Measurements from ENCODE around the gene BRME1.

The BRME1 gene

DNA sequence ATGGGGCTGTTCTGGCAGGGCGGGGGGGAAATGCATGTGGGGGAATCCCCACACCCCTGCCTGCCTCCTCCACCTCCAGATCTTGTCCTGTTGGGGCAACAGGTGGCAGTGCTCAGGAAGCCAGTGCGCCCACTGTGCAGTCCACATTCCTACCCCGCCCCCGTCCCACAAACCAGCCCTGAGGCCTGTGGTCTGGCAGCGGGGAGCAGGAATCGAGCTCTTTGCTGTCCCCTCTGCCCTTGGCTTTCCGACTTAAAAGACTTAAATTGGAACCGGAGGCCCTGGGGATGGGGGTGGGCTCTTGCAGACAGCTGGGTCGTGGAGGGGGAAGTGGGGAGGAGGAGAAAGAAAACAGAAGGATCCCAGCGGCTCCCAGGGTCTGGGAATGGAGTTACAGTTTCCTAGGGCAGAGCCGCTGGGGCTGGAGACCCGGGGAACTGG is 24.6 kb downstream of the BRME1 start:
- in situ Hi-C loops (cut with HindIII; ENCODE audit: low sequenced_read_pairs): no loop called here
- H3K4me3 ChIP-seq (ENCODE audit: low read depth, low read length): no peak overlapping the region
- TF ChIP-seq, protein P1, sequence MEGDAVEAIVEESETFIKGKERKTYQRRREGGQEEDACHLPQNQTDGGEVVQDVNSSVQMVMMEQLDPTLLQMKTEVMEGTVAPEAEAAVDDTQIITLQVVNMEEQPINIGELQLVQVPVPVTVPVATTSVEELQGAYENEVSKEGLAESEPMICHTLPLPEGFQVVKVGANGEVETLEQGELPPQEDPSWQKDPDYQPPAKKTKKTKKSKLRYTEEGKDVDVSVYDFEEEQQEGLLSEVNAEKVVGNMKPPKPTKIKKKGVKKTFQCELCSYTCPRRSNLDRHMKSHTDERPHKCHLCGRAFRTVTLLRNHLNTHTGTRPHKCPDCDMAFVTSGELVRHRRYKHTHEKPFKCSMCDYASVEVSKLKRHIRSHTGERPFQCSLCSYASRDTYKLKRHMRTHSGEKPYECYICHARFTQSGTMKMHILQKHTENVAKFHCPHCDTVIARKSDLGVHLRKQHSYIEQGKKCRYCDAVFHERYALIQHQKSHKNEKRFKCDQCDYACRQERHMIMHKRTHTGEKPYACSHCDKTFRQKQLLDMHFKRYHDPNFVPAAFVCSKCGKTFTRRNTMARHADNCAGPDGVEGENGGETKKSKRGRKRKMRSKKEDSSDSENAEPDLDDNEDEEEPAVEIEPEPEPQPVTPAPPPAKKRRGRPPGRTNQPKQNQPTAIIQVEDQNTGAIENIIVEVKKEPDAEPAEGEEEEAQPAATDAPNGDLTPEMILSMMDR (IDR thresholded peaks at IDR 0.05; ENCODE audit: low read depth, low read length, missing control alignments): no peak
- DNase-seq (ENCODE audit: low read depth): peak; percentile 39

DNA sequence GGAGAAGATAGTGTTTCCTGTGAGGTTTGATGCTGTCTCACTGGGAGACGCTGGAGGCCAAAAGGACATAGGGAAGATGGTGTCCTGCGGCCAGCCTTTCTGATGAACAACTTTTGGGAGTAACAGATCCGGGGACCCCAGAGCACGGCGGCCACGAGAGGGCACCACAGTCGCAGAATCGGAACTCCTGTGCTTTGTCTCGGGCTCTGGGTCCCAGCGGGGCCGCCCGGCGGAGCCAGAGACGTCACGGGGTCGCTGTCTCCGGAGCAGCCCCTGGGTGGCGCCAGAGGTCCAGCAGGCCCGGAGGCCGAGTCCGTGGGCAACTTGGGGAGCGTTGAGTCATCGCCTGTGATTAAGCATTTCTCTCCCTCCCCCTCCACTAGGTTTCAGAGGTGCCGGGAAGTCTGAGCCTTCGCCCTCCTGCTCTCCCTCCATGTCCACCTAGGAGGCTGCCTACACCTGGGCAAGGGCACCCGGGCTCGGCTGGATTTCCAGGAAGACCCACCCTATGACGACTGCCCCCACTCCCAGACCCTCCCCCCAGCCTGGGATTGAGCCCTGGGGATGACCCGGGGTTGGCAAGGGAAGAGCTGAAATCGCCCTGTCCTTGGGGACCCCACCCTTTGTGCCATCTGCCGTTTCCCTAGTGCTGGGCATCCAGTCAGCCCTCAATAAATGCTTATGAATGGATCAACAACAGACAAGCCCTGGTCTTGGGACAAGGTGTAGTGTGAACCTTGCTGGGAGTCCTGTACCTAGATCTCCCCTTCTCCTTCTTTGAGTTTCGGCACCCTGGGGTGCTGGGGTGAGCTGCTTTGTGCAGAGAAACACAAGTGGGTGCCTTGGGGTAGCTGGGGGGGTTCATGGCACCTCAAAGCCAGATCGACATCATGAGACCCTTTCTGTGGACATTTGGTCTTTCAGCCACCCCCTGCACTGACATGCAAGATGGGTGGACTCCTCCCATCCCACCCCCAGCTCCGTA is 25.6 kb downstream of the BRME1 start:
- H3K4me3 ChIP-seq (ENCODE audit: low read depth, low read length): no peak overlapping the region
- TF ChIP-seq, protein P1 (IDR thresholded peaks at IDR 0.05; ENCODE audit: low read depth, low read length, missing control alignments): peak; percentile 99
- in situ Hi-C loops (cut with HindIII; ENCODE audit: low sequenced_read_pairs): no loop called here
- DNase-seq (ENCODE audit: low read depth): peak; percentile 89

DNA sequence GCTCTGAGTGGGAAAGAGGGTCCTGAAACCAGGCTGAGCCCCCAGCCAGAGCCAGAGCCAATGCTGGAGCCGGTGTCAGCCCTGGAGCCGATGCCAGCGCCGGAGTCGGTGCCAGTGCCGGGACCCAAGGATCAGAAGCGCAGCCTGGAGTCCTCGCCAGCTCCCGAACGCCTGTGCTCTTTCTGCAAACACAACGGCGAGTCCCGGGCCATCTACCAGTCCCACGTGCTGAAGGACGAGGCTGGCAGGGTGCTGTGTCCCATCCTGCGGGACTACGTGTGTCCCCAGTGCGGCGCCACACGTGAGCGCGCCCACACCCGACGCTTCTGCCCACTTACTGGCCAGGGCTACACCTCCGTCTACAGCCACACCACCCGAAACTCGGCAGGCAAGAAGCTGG is 28.6 kb downstream of the BRME1 start:
- TF ChIP-seq, protein P1 (IDR thresholded peaks at IDR 0.05; ENCODE audit: low read depth, low read length, missing control alignments): no peak
- no peak overlapping the region for H3K4me3 ChIP-seq (ENCODE audit: low read depth, low read length)
- no peak for DNase-seq (ENCODE audit: low read depth)
- in situ Hi-C loops (cut with HindIII; ENCODE audit: low sequenced_read_pairs): no loop called here

DNA sequence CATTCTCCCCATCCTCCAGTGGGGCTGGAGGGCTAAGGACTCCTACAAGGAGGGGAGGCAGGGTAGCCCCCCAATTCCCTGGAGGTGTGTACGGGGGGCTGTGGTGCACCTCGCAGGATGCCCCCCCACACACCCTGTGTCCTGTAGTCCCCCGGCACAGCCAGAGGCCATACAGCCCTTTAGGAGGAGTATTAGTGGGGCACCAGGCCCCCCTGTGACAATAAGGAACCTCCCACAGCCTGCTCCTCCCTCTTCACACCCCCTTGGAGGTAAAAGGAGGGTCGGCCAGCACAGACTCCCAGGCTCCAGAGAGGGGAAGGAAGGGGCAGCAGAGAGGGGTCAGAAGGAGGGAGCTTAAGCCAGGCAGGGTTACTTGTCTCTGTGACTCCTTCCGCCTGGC is 29.1 kb downstream of the BRME1 start, which contains the start of gene NANOS3:
NANOS3 (plus strand) TSS at position 301 of the 400 bp plus-strand sequence. CDS start 115 bp downstream, outside the sequence.
- DNase-seq (ENCODE audit: low read depth): no peak
- in situ Hi-C loops (cut with HindIII; ENCODE audit: low sequenced_read_pairs): no loop called here
- TF ChIP-seq, protein P1 (IDR thresholded peaks at IDR 0.05; ENCODE audit: low read depth, low read length, missing control alignments): no peak
- no peak within 1 kb of the TSS for H3K4me3 ChIP-seq (ENCODE audit: low read depth, low read length)

DNA sequence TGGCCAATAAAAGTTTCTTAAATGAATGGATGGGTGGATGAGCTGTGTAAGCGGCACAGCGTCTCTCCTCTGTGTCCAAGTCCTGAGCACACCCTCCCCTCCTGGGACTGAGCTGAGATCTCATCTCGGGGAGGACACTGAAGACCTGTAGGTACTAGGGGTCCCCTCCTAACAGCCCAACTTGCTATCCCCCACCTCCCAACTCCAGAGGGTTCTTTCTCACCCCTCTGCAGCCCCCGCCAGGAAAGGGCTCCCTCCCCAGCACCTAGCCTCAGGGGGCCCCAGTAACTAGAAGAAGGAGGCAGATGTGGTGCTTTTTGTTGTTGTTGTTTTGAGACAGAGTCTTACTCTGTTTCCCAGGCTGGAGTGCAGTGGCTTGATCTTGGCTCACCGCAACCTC is 30.1 kb downstream of the BRME1 start:
- TF ChIP-seq, protein P1 (IDR thresholded peaks at IDR 0.05; ENCODE audit: low read depth, low read length, missing control alignments): no peak
- in situ Hi-C loops (cut with HindIII; ENCODE audit: low sequenced_read_pairs): no loop called here
- H3K4me3 ChIP-seq (ENCODE audit: low read depth, low read length): no peak overlapping the region
- DNase-seq (ENCODE audit: low read depth): no peak

DNA sequence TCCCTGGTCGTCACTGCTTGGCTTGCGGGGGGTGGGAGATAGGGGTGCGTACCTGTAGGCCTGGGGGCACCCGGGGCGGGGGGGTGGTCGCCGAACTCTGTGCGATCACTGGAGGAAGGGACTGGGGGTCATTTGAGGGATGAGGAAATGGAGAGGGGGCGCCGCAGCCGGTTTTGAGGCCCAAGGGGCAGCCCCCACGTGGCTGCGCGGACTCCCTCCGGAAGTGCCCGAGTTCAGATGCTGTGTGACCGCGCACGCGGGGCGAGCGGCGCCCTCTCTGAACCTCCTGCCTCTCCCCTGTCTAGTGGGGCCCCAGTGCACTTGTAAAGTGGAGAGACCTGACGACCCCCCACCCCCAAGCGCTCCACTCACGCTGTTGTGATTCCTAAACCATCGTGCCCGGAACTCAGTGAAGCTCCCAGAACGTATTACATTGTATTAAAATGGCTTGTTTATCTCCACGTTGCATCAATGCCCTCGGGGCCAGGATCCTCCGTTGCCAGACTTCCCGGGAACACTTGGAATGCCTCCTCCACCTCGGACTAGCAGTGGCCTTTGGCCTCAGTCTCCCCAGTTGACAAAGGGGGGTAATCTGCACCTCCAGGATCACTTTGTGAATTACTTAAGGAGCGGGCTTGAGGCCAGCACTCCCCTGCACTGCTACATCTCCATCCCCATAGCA is 31.9 kb downstream of the BRME1 start:
- no peak for DNase-seq (ENCODE audit: low read depth)
- TF ChIP-seq, protein P1 (IDR thresholded peaks at IDR 0.05; ENCODE audit: low read depth, low read length, missing control alignments): no peak
- in situ Hi-C loops (cut with HindIII; ENCODE audit: low sequenced_read_pairs): no loop called here
- H3K4me3 ChIP-seq (ENCODE audit: low read depth, low read length): no peak overlapping the region
